HFF-Myc (cell line): ENCODE data around the gene HES3.

ENCODE experiments used
- DNase-seq: peaks from one replicate; pipeline ENCODE4 v3.0.0-alpha.2; 2011; ENCODE audit warnings: low read depth; ENCODE audit errors: extremely low read depth
- H3K4me3 ChIP-seq: replicated peaks from 2 replicates; pipeline ENCODE4 v1.5.1; 2011; ENCODE audit warnings: low read depth, mild to moderate bottlenecking, control low read depth, low read length
- TF ChIP-seq, protein P1 (sequence below): IDR thresholded peaks from 2 replicates; pipeline ENCODE4 v1.5.1; 2012; ENCODE audit warnings: mild to moderate bottlenecking, low read depth, low read length, control low read depth; ENCODE audit errors: missing control alignments

HES3 gene

DNA sequence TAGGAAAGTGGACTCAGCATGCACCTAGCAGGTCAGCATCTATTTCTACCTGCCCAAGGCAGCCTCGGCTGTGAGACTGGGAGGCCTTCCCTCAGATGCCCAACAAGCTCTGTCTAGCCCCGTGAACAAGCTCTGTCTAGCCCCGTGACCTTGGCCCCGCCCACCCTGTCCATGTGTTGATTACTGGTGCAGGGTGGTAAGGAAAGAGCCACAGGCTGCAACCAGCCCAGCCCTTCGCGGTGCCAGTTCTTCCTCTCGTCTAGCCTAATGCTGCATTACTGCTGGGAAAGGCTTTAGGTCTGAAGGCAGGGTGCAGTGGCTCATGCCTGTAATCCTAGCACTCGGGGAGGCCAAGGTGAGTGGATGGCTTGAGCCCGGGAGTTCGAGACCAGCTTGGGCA, 14.7 kb downstream of the HES3 start:
- TF ChIP-seq, protein P1, sequence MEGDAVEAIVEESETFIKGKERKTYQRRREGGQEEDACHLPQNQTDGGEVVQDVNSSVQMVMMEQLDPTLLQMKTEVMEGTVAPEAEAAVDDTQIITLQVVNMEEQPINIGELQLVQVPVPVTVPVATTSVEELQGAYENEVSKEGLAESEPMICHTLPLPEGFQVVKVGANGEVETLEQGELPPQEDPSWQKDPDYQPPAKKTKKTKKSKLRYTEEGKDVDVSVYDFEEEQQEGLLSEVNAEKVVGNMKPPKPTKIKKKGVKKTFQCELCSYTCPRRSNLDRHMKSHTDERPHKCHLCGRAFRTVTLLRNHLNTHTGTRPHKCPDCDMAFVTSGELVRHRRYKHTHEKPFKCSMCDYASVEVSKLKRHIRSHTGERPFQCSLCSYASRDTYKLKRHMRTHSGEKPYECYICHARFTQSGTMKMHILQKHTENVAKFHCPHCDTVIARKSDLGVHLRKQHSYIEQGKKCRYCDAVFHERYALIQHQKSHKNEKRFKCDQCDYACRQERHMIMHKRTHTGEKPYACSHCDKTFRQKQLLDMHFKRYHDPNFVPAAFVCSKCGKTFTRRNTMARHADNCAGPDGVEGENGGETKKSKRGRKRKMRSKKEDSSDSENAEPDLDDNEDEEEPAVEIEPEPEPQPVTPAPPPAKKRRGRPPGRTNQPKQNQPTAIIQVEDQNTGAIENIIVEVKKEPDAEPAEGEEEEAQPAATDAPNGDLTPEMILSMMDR: no peak
- no peak overlapping the region for H3K4me3 ChIP-seq
- DNase-seq: no peak

GRCh38 chr1:6259491-6260362, 15.7 kb downstream of the HES3 start:
- TF ChIP-seq, protein P1: no peak
- peak overlapping the region; percentile 58 for H3K4me3 ChIP-seq
- no peak for DNase-seq

DNA sequence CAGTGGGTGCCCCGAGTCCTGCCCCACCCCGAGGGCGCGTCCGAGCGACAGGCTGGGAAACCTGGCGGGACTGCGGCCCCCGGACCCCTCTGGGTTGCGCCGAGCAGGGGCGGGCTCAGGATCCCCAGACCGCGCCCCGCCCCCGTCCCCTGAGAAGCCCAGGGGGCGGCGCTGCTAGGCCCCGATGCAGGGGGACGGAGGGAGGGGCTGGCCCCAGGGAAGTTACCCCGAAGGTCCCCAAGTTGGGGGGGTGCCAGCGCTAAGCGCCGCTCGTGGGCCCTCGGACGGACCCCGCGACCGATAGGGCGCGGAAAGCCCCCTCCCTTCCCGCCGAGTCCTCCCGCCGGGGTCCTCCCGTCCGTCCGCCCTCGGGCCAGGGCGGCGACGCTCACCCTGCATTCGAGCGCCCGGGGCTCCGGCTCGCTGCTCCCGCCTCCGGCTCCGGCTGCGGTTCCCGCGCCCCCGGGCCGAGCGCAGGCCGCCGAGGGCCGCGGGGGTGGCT, 16.5 kb downstream of the HES3 start:
- no peak for DNase-seq
- TF ChIP-seq, protein P1: no peak
- H3K4me3 ChIP-seq: peak overlapping the region; percentile 58

DNA sequence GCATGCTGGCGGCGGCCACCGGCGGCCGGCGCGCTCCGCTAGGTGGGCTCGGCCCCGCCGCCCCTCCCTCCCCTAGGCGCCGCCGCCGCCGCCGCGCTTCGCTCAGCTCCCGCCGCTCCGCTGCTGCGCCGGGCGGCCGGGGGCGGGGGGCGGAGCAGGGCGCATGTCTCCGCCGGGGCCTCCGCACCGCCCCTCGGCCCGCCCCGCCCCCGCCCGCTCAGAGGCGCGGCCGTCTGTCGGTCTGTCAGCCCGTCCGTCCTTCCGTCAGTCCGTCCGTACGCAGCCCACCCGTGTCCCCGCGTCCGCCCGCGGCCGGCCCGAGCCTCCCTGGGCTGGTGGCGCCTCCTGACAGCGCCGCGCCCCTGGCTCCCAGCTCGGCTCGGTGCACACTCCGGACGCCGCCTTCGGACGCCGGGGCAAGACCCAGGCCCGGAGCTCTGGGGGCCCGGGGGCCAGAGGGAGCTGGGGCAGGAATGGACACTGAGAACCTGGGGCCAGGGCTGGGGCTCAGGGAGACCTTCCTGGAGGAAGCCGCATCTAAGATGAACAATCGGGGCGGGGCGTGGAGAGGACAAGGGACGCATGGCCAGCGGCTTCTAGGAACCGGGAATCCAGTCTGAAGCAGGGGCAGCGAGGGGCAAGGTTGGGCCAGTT, 17.1 kb downstream of the HES3 start, which contains the start of gene GPR153:
Gene GPR153 (minus strand): TSS at position 138 of the 654 bp plus-strand sequence. CDS start 6,193 bp downstream, outside the sequence.
- peak within 1 kb of the TSS; percentile 58 for H3K4me3 ChIP-seq
- TF ChIP-seq, protein P1: no peak
- DNase-seq: no peak

GRCh38 chr1:6261615-6261995, 17.6 kb downstream of the HES3 start:
- DNase-seq: no peak
- H3K4me3 ChIP-seq: peak overlapping the region; percentile 41
- TF ChIP-seq, protein P1: no peak

- H3K4me3 ChIP-seq: no peak overlapping the region
- TF ChIP-seq, protein P1: no peak
- peak; percentile 57 for DNase-seq
Observed at GRCh38 chr1:6262555-6263420, 18.8 kb downstream of the HES3 start.
